Large intestine (tissue), 3 donors: ENCODE data around the gene MEGF9. TPM values are rescaled to one million over a fixed set of nuclear protein-coding genes. Genes with fewer than 3 reads are reported as not detected.

ENCODE experiments used
- DNase-seq, 2 donors: peaks; one replicate each; pipeline versions ENCODE4 v3.0.0 to v3.0.0-alpha.2; 2013
- H3K27ac ChIP-seq: one replicate; pipeline ENCODE4 v1.5.1; 2013; ENCODE audit warnings: low read length
- H3K27me3 ChIP-seq: 2 replicates; pipeline ENCODE4 v1.6.1; 2013; ENCODE audit warnings: low read length; ENCODE audit not compliant: control insufficient read depth, insufficient read depth
- H3K36me3 ChIP-seq: 2 replicates; pipeline ENCODE4 v1.6.1; 2013; ENCODE audit warnings: low read length; ENCODE audit not compliant: control insufficient read depth, insufficient read depth
- H3K4me1 ChIP-seq: one replicate; pipeline ENCODE4 v1.6.1; 2013; ENCODE audit warnings: low read length; ENCODE audit not compliant: control insufficient read depth, insufficient read depth
- H3K4me3 ChIP-seq: one replicate; pipeline ENCODE4 v1.5.1; 2013; ENCODE audit warnings: low read length
- H3K9me3 ChIP-seq: one replicate; pipeline ENCODE4 v1.6.1; 2013; ENCODE audit warnings: mild to moderate bottlenecking, low read depth, low read length, moderate library complexity; ENCODE audit not compliant: control insufficient read depth
- WGBS: methylation state at CpG from one replicate; pipeline ENCODE4 v1.1.5; 2013; ENCODE audit warnings: low lambda C conversion rate; ENCODE audit not compliant: insufficient coverage; 5-methylcytosine and 5-hydroxymethylcytosine counted together
- polyA plus RNA-seq: library from polyadenylated mRNA; unstranded; fragments of 120-200 nt; gene quantifications from one replicate; pipeline ENCODE4 v1.2.1, GENCODE V29; 2013

MEGF9 gene
- polyA plus RNA-seq, 1 donor, result 17.6 TPM

DNA sequence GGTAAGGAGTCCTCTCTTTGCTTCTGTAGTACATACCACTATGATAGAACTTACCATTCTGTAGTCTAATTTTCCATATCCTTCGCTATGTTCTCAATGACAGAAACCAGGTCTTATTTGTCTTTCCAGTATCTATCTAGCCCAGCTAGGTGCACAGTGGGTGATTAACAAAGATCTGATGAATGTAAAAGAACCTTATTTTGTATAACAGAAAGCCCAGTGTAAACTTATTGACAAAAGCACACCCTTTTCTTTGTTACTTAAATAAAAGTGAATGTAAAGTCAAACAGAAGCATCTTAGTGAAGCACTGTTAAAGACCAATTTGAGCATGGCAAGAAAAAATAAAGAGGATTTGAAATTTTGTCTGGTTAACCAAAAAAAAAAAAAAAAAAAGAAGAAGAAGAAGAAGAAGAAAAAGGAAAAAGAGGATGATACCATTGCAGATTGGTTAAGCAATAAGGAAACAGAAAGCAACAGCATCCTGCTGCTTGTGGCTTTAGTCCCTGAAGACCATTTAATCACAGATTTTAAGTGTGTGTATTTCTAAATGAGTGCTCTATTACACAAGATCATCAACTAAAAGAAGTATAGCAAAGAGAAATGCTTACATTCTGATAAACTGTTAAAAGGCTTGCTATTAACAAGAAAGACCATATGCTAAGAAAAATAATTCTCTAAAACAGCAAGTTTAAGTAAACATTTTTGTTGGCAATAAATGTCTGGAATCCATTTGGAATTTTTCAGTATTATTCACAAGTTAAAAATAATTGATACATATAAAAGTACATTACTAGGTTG is 21.2 kb downstream of the MEGF9 start:
- Histone ChIP-seq H3K27me3 (no peaks in the 10 kb centered on the region), H3K4me1 (no peaks in the 10 kb centered on the region), H3K27ac (no peak overlapping the region), H3K36me3 (peaks cover 3% of the 10 kb centered on the region), H3K4me3 (no peak overlapping the region), H3K9me3 (no peaks in the 10 kb centered on the region)
- DNase-seq, result no peak
- WGBS, result no CpG with 5 or more reads among the region's 1 CpG

DNA sequence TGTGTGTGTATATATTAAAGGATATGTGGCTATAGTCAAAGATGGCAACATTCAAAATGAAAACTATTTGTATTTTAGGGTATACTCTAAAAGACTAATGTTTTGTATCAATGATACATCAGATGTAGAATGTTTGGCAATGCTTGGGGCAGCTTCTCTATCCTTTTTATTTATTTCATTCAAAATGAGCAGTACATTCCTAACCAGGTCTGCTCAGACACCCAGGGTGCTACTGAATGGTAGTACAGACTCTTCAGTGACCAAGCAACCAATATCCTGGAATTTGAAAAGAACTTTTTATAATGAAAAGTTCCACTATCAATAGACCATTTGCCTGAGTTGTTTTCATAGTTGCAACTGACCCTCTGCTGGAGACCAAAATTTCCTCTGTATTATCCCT is 23.9 kb downstream of the MEGF9 start:
- H3K4me3 ChIP-seq, result no peak overlapping the region
- DNase-seq, result no peak
- H3K27me3 ChIP-seq, result no peaks in the 10 kb centered on the region
- H3K9me3 ChIP-seq, result no peaks in the 10 kb centered on the region
- H3K4me1 ChIP-seq, result no peaks in the 10 kb centered on the region
- no peaks in the 10 kb centered on the region for H3K36me3 ChIP-seq
- no peak overlapping the region for H3K27ac ChIP-seq

DNA sequence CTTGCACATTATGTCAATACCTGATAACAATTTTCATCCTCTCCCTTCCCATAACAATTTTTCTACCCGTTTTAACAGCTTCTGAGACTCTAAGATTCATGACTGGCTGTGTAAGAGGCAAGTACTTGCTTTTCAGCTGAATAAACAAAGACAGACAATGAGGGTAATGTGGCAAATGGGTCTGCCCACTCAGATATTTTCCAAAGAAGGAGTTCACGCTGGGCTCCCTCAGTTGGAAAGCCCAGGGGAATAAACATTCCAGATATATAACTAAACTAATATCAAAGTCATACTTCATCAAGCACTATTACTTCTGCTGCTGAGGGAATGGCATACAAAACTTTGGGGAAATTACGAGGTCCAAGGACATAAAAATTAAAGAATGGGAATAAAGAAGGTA is 24.4 kb downstream of the MEGF9 start:
- WGBS, result 79% methylated on average over 2 of the region's 3 CpGs
- DNase-seq, result no peak
- no peaks in the 10 kb centered on the region for H3K27me3 ChIP-seq

DNA sequence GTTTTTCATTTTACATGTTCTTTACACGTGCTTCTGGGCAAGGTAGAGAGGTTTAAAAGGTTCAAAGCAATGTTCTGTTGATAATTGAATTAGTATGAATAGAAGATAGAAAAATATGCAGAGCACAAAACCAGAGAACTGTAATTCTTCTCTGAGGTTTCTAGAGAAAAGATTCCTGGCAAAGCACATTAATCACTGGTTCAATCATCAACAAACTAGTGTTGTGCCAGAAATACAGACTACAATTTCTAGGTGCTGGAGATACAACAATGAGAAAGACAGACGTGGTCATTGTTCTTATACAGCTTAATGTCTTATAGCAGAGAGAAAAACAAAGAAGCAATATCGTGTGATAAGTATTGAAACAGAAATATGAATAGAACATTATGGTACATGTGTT is 25.5 kb downstream of the MEGF9 start:
- Histone ChIP-seq H3K9me3 (no peaks in the 10 kb centered on the region), H3K27ac (no peak overlapping the region), H3K27me3 (no peaks in the 10 kb centered on the region), H3K4me3 (no peak overlapping the region), H3K36me3 (no peaks in the 10 kb centered on the region), H3K4me1 (no peaks in the 10 kb centered on the region)
- no peak for DNase-seq
- 83% methylated on average over 2 of the region's 3 CpGs for WGBS

More for the DNA sequence above, 24.4 kb downstream of the MEGF9 start:
- H3K9me3 ChIP-seq, result no peaks in the 10 kb centered on the region
- no peak overlapping the region for H3K4me3 ChIP-seq
- H3K27ac ChIP-seq, result no peak overlapping the region
- no peaks in the 10 kb centered on the region for H3K4me1 ChIP-seq
- no peaks in the 10 kb centered on the region for H3K36me3 ChIP-seq

DNA sequence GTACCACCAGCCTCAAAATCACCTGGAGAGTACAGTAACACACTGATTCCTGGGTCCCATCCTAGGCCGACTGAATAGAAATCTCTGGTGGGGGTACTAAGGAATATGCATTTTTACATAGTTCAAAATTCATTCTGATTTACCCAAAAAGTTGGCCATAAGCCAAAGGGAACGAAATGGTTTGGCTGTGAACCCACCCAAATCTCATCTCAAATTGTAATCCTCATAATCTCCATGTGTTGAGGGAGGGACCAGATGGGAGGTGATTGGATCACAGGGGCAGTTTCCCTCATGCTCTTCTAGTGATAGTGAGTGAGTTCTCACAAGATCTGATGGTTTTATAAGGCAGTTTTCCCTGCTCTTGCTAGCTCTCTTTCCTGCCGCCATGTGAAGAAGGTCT is 31.1 kb downstream of the MEGF9 start:
- no peak overlapping the region for H3K27ac ChIP-seq
- H3K4me1 ChIP-seq, result no peaks in the 10 kb centered on the region
- H3K36me3 ChIP-seq, result no peaks in the 10 kb centered on the region
- H3K9me3 ChIP-seq, result no peaks in the 10 kb centered on the region
- no peaks in the 10 kb centered on the region for H3K27me3 ChIP-seq
- no CpG with 5 or more reads among the region's 3 CpGs for WGBS
- H3K4me3 ChIP-seq, result no peak overlapping the region
- DNase-seq, result no peak

DNA sequence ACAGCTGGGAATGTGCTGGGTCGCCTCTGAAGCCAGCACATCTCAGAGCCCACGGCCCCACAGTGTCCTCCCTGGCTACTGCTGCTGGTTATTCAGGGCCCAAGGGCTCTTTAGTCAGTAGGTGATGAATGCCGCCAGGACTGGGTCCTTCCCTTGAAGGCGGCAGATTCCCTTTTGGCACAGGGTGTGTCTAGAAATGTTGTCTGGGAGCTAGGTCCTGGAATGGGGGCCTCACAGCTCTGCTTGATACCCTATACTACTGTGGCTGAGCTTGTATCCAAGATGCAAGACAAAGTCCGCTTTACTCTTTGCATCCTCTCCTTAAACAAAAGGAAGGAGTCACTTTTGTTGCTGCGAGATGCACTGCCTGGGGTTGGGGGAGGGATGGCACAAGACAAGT is 33.1 kb downstream of the MEGF9 start:
- Histone ChIP-seq H3K27ac (no peak overlapping the region), H3K36me3 (no peaks in the 10 kb centered on the region), H3K4me1 (no peaks in the 10 kb centered on the region), H3K9me3 (no peaks in the 10 kb centered on the region), H3K27me3 (no peaks in the 10 kb centered on the region), H3K4me3 (no peak overlapping the region)
- WGBS, result no CpG with 5 or more reads among the region's 6 CpGs
- DNase-seq, result no peak

DNA sequence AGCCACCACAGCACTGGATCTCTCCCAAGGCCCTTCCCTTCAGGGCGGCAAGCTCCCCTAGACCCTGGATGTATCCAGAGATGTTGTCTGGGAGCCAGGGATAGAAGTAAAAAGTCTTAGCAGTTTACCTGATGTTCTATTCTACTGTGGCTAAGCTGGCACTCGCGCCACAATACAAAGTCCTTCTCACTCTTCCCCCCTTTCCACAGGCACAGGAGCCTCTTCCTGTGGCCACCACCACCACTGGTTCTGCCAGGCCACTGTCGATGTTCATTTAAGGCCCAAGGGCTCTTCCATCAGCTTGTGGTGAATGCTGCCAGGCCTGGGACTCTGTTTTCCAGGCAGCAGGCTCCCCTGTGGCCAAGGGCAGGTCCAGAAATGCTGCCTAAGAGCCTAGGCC is 33.7 kb downstream of the MEGF9 start:
- no CpG with 5 or more reads among the region's 4 CpGs for WGBS
- Histone ChIP-seq H3K4me3 (no peak overlapping the region), H3K4me1 (no peaks in the 10 kb centered on the region), H3K36me3 (no peaks in the 10 kb centered on the region), H3K27me3 (no peaks in the 10 kb centered on the region), H3K9me3 (no peaks in the 10 kb centered on the region), H3K27ac (no peak overlapping the region)
- DNase-seq, result no peak

DNA sequence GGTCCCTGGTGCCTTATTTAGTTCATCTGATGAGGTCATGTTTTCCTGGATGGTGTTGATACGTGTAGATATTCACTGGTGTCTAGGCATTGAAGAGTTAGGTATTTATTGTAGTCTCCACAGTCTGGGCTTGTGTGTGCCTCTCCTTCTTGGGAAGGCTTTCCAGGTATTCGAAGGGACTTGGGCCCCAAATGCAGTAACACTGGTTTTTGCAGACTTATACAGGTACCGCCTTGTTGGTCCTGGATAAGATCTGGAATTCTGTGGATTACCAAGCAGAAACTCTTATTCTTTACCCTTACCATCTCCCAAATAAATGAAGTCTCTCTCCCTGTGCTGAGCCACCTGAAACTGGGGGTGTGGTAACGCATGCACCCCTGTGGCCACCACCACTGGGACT is 34.1 kb downstream of the MEGF9 start:
- H3K4me3 ChIP-seq, result no peak overlapping the region
- no peak overlapping the region for H3K27ac ChIP-seq
- no peaks in the 10 kb centered on the region for H3K36me3 ChIP-seq
- H3K27me3 ChIP-seq, result no peaks in the 10 kb centered on the region
- H3K9me3 ChIP-seq, result no peaks in the 10 kb centered on the region
- DNase-seq, result no peak
- H3K4me1 ChIP-seq, result no peaks in the 10 kb centered on the region
- no CpG with 5 or more reads among the region's 4 CpGs for WGBS

DNA sequence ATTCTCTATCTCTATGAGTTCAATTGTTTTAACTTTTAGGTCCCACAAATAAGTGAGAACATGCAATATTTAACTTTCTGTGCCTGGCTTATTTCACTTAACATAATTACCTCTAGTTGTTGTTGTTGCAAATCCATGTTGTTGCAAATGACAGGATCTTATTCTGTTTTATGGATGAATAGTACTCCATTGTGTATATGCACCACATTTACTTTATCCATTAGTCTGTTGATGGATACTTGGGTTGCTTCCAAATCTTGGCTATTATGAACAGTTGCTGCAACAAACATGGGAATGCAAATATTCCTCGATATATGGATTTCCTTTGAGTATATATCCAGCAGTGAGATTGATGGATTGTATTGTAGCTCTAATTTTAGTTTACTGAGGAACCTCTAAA is 36.3 kb downstream of the MEGF9 start:
- no peaks in the 10 kb centered on the region for H3K36me3 ChIP-seq
- H3K27ac ChIP-seq, result no peak overlapping the region
- WGBS, result no CpG with 5 or more reads among the region's 1 CpG
- DNase-seq, result no peak
- H3K4me3 ChIP-seq, result no peak overlapping the region
- H3K4me1 ChIP-seq, result no peaks in the 10 kb centered on the region
- no peaks in the 10 kb centered on the region for H3K27me3 ChIP-seq
- no peaks in the 10 kb centered on the region for H3K9me3 ChIP-seq

DNA sequence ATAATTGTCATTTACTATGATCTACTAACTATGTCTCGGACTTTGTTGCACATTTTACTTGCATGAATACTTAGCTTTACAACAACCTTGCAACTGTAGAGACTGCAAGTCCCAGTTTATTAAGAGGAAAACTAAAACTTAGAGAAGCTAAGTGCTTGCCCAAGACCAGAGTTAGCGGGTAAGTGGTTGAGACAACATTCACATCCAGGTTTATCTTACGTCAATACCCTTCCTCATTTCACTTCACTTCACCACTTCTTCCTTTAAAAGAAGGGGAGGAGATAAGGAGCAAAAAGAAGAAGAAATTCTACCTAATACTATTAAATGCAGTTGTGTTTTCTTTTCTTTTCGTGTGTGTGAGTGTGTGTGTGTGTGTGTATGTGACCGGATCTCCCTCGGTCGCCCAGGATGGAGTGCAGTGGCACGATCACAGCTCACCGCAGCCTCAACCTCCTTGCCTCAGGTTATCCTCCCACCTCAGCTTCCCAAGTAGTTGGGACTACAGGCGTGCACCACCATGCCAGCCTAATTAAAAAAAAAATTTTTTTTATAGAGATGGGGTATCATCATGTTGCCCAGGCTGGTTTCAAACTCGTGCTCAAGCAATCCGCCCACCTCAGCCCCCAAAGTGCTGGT is 37.4 kb downstream of the MEGF9 start:
- Histone ChIP-seq H3K27ac (no peak overlapping the region), H3K36me3 (no peaks in the 10 kb centered on the region), H3K27me3 (no peaks in the 10 kb centered on the region), H3K9me3 (no peaks in the 10 kb centered on the region), H3K4me1 (no peaks in the 10 kb centered on the region), H3K4me3 (no peak overlapping the region)
- WGBS, result 58% methylated on average over 2 of the region's 12 CpGs
- no peak for DNase-seq

DNA sequence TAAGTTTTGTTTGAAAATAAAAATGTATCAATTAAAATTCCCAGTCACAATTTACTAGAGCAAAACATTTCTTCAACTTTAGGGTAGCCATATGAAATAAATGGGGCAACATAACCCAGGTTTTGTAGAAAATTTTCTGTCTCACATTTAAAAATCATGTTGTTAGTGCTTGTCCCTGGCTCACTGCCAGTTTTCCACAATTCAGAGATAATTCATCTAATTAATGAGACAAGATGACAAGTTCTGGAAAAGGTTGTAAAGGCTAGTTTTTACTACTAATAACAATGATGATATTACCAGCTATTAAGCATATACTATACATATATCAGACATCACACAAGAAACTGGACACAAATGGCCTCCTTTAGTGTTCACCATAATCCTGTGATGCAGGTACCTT is 45.9 kb downstream of the MEGF9 start:
- Histone ChIP-seq H3K36me3 (no peaks in the 10 kb centered on the region), H3K27ac (no peak overlapping the region), H3K27me3 (no peaks in the 10 kb centered on the region), H3K4me3 (no peak overlapping the region), H3K9me3 (no peaks in the 10 kb centered on the region), H3K4me1 (no peaks in the 10 kb centered on the region)
- DNase-seq, result no peak
